ENCODE data around the gene ECSIT. TPM values are rescaled to one million over a fixed set of nuclear protein-coding genes. Genes with fewer than 3 reads are reported as not detected.

The ECSIT gene
- total RNA-seq, 1 experiment from 2014 or later, result 59.8 TPM

GRCh38 chr19:11499890-11500420, 29.0 kb downstream of the ECSIT start:
- Histone ChIP-seq H3K27me3 (ENCODE audit: low read length) (no peaks in the 10 kb centered on the region), H3K9me2 (replicated peaks; ENCODE audit: insufficient read depth, low read length) (no peaks in the 10 kb centered on the region), H3K27ac (ENCODE audit: low read length) (no peak overlapping the region), H3K4me2 (ENCODE audit: low read depth, low read length, poor library complexity, severe bottlenecking) (no peak overlapping the region), H3K79me2 (ENCODE audit: low read length) (peaks cover 20% of the 10 kb centered on the region), H3K4me3 (ENCODE audit: low read length) (no peak overlapping the region), H4K20me1 (ENCODE audit: insufficient read depth, low read depth, low read length) (no peaks in the 10 kb centered on the region), H3K9me3 (ENCODE audit: low read length) (no peaks in the 10 kb centered on the region), H3K4me1 (ENCODE audit: low read length) (peaks cover 7% of the 10 kb centered on the region), H2AFZ (ENCODE audit: low read length) (no peak overlapping the region), H3K36me3 (ENCODE audit: insufficient read depth, low read length) (no peaks in the 10 kb centered on the region), H3K9ac (ENCODE audit: low read length) (no peak overlapping the region)
- DNase-seq, result no peak

- no peak for DNase-seq
- no peak overlapping the region for H3K4me3 ChIP-seq (ENCODE audit: low read length)
- no peak overlapping the region for H3K9ac ChIP-seq (ENCODE audit: low read length)
- H3K36me3 ChIP-seq (ENCODE audit: insufficient read depth, low read length), result no peaks in the 10 kb centered on the region
- no peaks in the 10 kb centered on the region for H3K9me3 ChIP-seq (ENCODE audit: low read length)
- no peaks in the 10 kb centered on the region for H3K9me2 ChIP-seq (replicated peaks; ENCODE audit: insufficient read depth, low read length)
- H3K27me3 ChIP-seq (ENCODE audit: low read length), result no peaks in the 10 kb centered on the region
- H3K79me2 ChIP-seq (ENCODE audit: low read length), result peaks cover 13% of the 10 kb centered on the region; the same call in 1 of the 2 replicates
- peaks cover under 1% of the 10 kb centered on the region for H3K4me1 ChIP-seq (ENCODE audit: low read length)
- H3K27ac ChIP-seq (ENCODE audit: low read length), result no peak overlapping the region
- no peak overlapping the region for H3K4me2 ChIP-seq (ENCODE audit: low read depth, low read length, poor library complexity, severe bottlenecking)
- no peaks in the 10 kb centered on the region for H4K20me1 ChIP-seq (ENCODE audit: insufficient read depth, low read depth, low read length)
- H2AFZ ChIP-seq (ENCODE audit: low read length), result no peak overlapping the region
Observed at GRCh38 chr19:11499220-11499726, 29.7 kb downstream of the ECSIT start.

- no peak overlapping the region for H2AFZ ChIP-seq (ENCODE audit: low read length)
- no peaks in the 10 kb centered on the region for H3K4me1 ChIP-seq (ENCODE audit: low read length)
- peak; percentile 90 for DNase-seq
- H3K27ac ChIP-seq (ENCODE audit: low read length), result no peak overlapping the region
- no peaks in the 10 kb centered on the region for H4K20me1 ChIP-seq (ENCODE audit: insufficient read depth, low read depth, low read length)
- no peak overlapping the region for H3K9ac ChIP-seq (ENCODE audit: low read length)
- no peaks in the 10 kb centered on the region for H3K9me2 ChIP-seq (replicated peaks; ENCODE audit: insufficient read depth, low read length)
- H3K27me3 ChIP-seq (ENCODE audit: low read length), result no peaks in the 10 kb centered on the region
- no peak overlapping the region for H3K4me2 ChIP-seq (ENCODE audit: low read depth, low read length, poor library complexity, severe bottlenecking)
- no peaks in the 10 kb centered on the region for H3K79me2 ChIP-seq (ENCODE audit: low read length)
- no peaks in the 10 kb centered on the region for H3K36me3 ChIP-seq (ENCODE audit: insufficient read depth, low read length)
- H3K4me3 ChIP-seq (ENCODE audit: low read length), result no peak overlapping the region
- no peaks in the 10 kb centered on the region for H3K9me3 ChIP-seq (ENCODE audit: low read length)
Observed at GRCh38 chr19:11496391-11497163, 32.4 kb downstream of the ECSIT start.

- Histone ChIP-seq H3K4me3 (ENCODE audit: low read length) (no peak overlapping the region), H3K4me2 (ENCODE audit: low read depth, low read length, poor library complexity, severe bottlenecking) (no peak overlapping the region), H3K9me2 (replicated peaks; ENCODE audit: insufficient read depth, low read length) (no peaks in the 10 kb centered on the region), H3K27me3 (ENCODE audit: low read length) (no peaks in the 10 kb centered on the region), H3K79me2 (ENCODE audit: low read length) (no peaks in the 10 kb centered on the region), H3K4me1 (ENCODE audit: low read length) (no peaks in the 10 kb centered on the region), H3K27ac (ENCODE audit: low read length) (no peak overlapping the region), H4K20me1 (ENCODE audit: insufficient read depth, low read depth, low read length) (no peaks in the 10 kb centered on the region), H3K36me3 (ENCODE audit: insufficient read depth, low read length) (no peaks in the 10 kb centered on the region), H3K9ac (ENCODE audit: low read length) (no peak overlapping the region), H3K9me3 (ENCODE audit: low read length) (no peaks in the 10 kb centered on the region), H2AFZ (ENCODE audit: low read length) (no peak overlapping the region)
- no peak for DNase-seq
Observed at GRCh38 chr19:11495885-11496284, 33.0 kb downstream of the ECSIT start.

- H3K9me3 ChIP-seq (ENCODE audit: low read length), result no peaks in the 10 kb centered on the region
- H3K9me2 ChIP-seq (replicated peaks; ENCODE audit: insufficient read depth, low read length), result no peaks in the 10 kb centered on the region
- no peaks in the 10 kb centered on the region for H3K36me3 ChIP-seq (ENCODE audit: insufficient read depth, low read length)
- no peak for DNase-seq
- no peaks in the 10 kb centered on the region for H3K79me2 ChIP-seq (ENCODE audit: low read length)
- no peaks in the 10 kb centered on the region for H3K4me1 ChIP-seq (ENCODE audit: low read length)
- H3K4me2 ChIP-seq (ENCODE audit: low read depth, low read length, poor library complexity, severe bottlenecking), result no peak overlapping the region
- no peaks in the 10 kb centered on the region for H4K20me1 ChIP-seq (ENCODE audit: insufficient read depth, low read depth, low read length)
- no peak overlapping the region for H3K4me3 ChIP-seq (ENCODE audit: low read length)
- no peak overlapping the region for H3K9ac ChIP-seq (ENCODE audit: low read length)
- no peak overlapping the region for H2AFZ ChIP-seq (ENCODE audit: low read length)
- H3K27me3 ChIP-seq (ENCODE audit: low read length), result no peaks in the 10 kb centered on the region
- no peak overlapping the region for H3K27ac ChIP-seq (ENCODE audit: low read length)
Observed at GRCh38 chr19:11495481-11495880, 33.5 kb downstream of the ECSIT start.

GRCh38 chr19:11494634-11495285, 34.2 kb downstream of the ECSIT start:
- Histone ChIP-seq H4K20me1 (ENCODE audit: insufficient read depth, low read depth, low read length) (no peaks in the 10 kb centered on the region), H3K27ac (ENCODE audit: low read length) (no peak overlapping the region), H3K27me3 (ENCODE audit: low read length) (no peaks in the 10 kb centered on the region), H3K9ac (ENCODE audit: low read length) (no peak overlapping the region), H3K9me2 (replicated peaks; ENCODE audit: insufficient read depth, low read length) (no peaks in the 10 kb centered on the region), H2AFZ (ENCODE audit: low read length) (no peak overlapping the region), H3K4me1 (ENCODE audit: low read length) (no peaks in the 10 kb centered on the region), H3K9me3 (ENCODE audit: low read length) (no peaks in the 10 kb centered on the region), H3K4me3 (ENCODE audit: low read length) (no peak overlapping the region), H3K4me2 (ENCODE audit: low read depth, low read length, poor library complexity, severe bottlenecking) (no peak overlapping the region), H3K36me3 (ENCODE audit: insufficient read depth, low read length) (no peaks in the 10 kb centered on the region), H3K79me2 (ENCODE audit: low read length) (no peaks in the 10 kb centered on the region)
- no peak for DNase-seq

- no peak for DNase-seq
- Histone ChIP-seq H3K4me3 (ENCODE audit: low read length) (no peak overlapping the region), H3K79me2 (ENCODE audit: low read length) (no peaks in the 10 kb centered on the region), H3K4me1 (ENCODE audit: low read length) (no peaks in the 10 kb centered on the region), H3K4me2 (ENCODE audit: low read depth, low read length, poor library complexity, severe bottlenecking) (no peak overlapping the region), H3K27ac (ENCODE audit: low read length) (no peak overlapping the region), H4K20me1 (ENCODE audit: insufficient read depth, low read depth, low read length) (no peaks in the 10 kb centered on the region), H3K36me3 (ENCODE audit: insufficient read depth, low read length) (no peaks in the 10 kb centered on the region), H3K9me2 (replicated peaks; ENCODE audit: insufficient read depth, low read length) (no peaks in the 10 kb centered on the region), H2AFZ (ENCODE audit: low read length) (no peak overlapping the region), H3K27me3 (ENCODE audit: low read length) (no peaks in the 10 kb centered on the region), H3K9ac (ENCODE audit: low read length) (no peak overlapping the region), H3K9me3 (ENCODE audit: low read length) (no peaks in the 10 kb centered on the region)
Observed at GRCh38 chr19:11489378-11489777, 39.6 kb downstream of the ECSIT start.
